K562 (cell line): ENCODE data around the gene MMP2. TPM values are rescaled to one million over a fixed set of nuclear protein-coding genes. Genes with fewer than 3 reads are reported as not detected.

Experiments used
- ATAC-seq: fragments of 200-7000 bp; cut with Tn5 transposase; 3 replicates; pipeline ENCODE4 v1.9.1; 2020; ENCODE audit warnings: moderate library complexity
- BruUV-seq: library from RNA; stranded (reverse); fragments of 400-500 nt; replicated peaks from 2 replicates; lab custom pipeline; 2021; lab: Mats Ljungman, UMichigan
- CTCF ChIA-PET: fragments of 300-600 bp; formaldehyde crosslinking; extraction: SDS; loops from one replicate; lab custom pipeline; 2021; ENCODE audit warnings: low intra/inter-chr PET ratio; lab: Yijun Ruan, JAX
- POLR2A ChIA-PET: fragments of 300-600, 350-650 bp; sonication (Branson Sonifier 250); formaldehyde crosslinking; extraction: SDS; loops from one replicate; lab custom pipeline; 2021; ENCODE audit warnings: antibody characterized with exemption, inconsistent platforms; lab: Yijun Ruan, JAX
- DNase-seq, 4 experiments: peaks; one replicate each; pipeline versions ENCODE4 v3.0.0 to v3.0.0-alpha.2; 2011 to 2018; ENCODE audit warnings: low spot score in 3 of 4, mixed read lengths in 3 of 4; ENCODE audit errors: extremely low read depth in 1 of 4
- FAIRE-seq: peaks from 2 replicates; lab custom pipeline; 2011; peaks lifted over from hg19 to GRCh38; lab: Jason Lieb, UNC
- H2AFZ ChIP-seq: 2 replicates; pipeline ENCODE4 v1.6.0; 2011; ENCODE audit warnings: low read depth, low read length, control low read depth, inconsistent platforms
- H3K27ac ChIP-seq: fragments of 200-600 bp; 3 replicates; pipeline ENCODE4 v1.8.0; 2011; ENCODE audit warnings: low read depth, mild to moderate bottlenecking, control low read depth, inconsistent platforms, low read length, moderate library complexity, mixed read lengths; ENCODE audit errors: extremely low read depth
- H3K27me3 ChIP-seq, 2 experiments: fragments of 300-600 bp in 1 of 2; 2 replicates in 1 of 2; 3 replicates in 1 of 2; pipeline versions ENCODE4 v1.6.0 to v1.8.0; 2011; ENCODE audit warnings: inconsistent platforms in 2 of 2, low read length in 2 of 2, mild to moderate bottlenecking in 1 of 2, mixed read lengths in 1 of 2, moderate library complexity in 1 of 2; ENCODE audit not compliant: control insufficient read depth in 2 of 2, insufficient read depth in 2 of 2
- H3K36me3 ChIP-seq: fragments of 300-600 bp; 3 replicates; pipeline ENCODE4 v1.8.0; 2011; ENCODE audit warnings: mild to moderate bottlenecking, low read length, inconsistent platforms; ENCODE audit not compliant: control insufficient read depth, insufficient read depth
- H3K4me1 ChIP-seq, 2 experiments: fragments of 200-600 bp in 1 of 2; replicated peaks in 1 of 2; 2 replicates in 1 of 2; 3 replicates in 1 of 2; pipeline versions ENCODE4 v1.5.1 to v1.8.0; 2011; ENCODE audit warnings: inconsistent platforms in 2 of 2, low read length in 2 of 2, mild to moderate bottlenecking in 1 of 2, mixed read lengths in 1 of 2, moderate library complexity in 1 of 2; ENCODE audit not compliant: control insufficient read depth in 2 of 2, insufficient read depth in 2 of 2
- H3K4me2 ChIP-seq: 2 replicates; pipeline ENCODE4 v1.6.1; 2011; ENCODE audit warnings: low read length, control low read depth, inconsistent platforms, mixed read lengths; ENCODE audit not compliant: insufficient read depth
- H3K4me3 ChIP-seq: fragments of 200-600 bp; sonication (generic), shearing (Covaris generic); 2 replicates; pipeline ENCODE4 v1.5.1; 2016; ENCODE audit warnings: control low read depth, inconsistent platforms
- H3K79me2 ChIP-seq: fragments of 200-600 bp; 3 replicates; pipeline ENCODE4 v1.8.0; 2011; ENCODE audit warnings: low read length, inconsistent platforms; ENCODE audit not compliant: control insufficient read depth, insufficient read depth
- H3K9ac ChIP-seq, 2 experiments: 2 replicates each; pipeline versions ENCODE4 v1.6.0 to v1.6.1; 2011; ENCODE audit warnings: low read depth in 2 of 2, low read length in 2 of 2, control low read depth in 1 of 2, inconsistent platforms in 1 of 2, mild to moderate bottlenecking in 1 of 2, mixed read lengths in 1 of 2; ENCODE audit not compliant: insufficient read depth in 1 of 2
- H3K9me1 ChIP-seq: one replicate; pipeline ENCODE4 v1.6.0; 2011; ENCODE audit warnings: inconsistent platforms, mild to moderate bottlenecking, low read length, moderate library complexity; ENCODE audit not compliant: control insufficient read depth, insufficient read depth
- H3K9me3 ChIP-seq: replicated peaks from 2 replicates; pipeline ENCODE4 v1.5.1; 2011; ENCODE audit warnings: low read depth, low read length, inconsistent platforms; ENCODE audit not compliant: control insufficient read depth, insufficient read depth
- H4K20me1 ChIP-seq: replicated peaks from 2 replicates; pipeline ENCODE4 v1.6.1; 2011; ENCODE audit warnings: low read length, inconsistent platforms, mixed read lengths; ENCODE audit not compliant: control insufficient read depth, insufficient read depth
- EP400 ChIP-seq: fragments of 450-650 bp; IDR thresholded peaks from 2 replicates; pipeline ENCODE4 v1.6.1; 2017; ENCODE audit warnings: antibody characterized with exemption, mild to moderate bottlenecking, moderate library complexity
- IRF2 ChIP-seq: sonication (generic); formaldehyde crosslinking; IDR thresholded peaks from 2 replicates; pipeline ENCODE4 v1.8.1; 2022; ENCODE audit warnings: mild to moderate bottlenecking, missing genetic modification reagents
- L3MBTL2 ChIP-seq: fragments of 450-650 bp; IDR thresholded peaks from 2 replicates; pipeline ENCODE4 v1.6.1; 2016; ENCODE audit warnings: mild to moderate bottlenecking, moderate library complexity
- MCM2 ChIP-seq: fragments of 450-650 bp; IDR thresholded peaks from 2 replicates; pipeline ENCODE4 v1.6.1; 2017; ENCODE audit warnings: low read depth, mild to moderate bottlenecking
- PATZ1 ChIP-seq: fragments of 250-450 bp; sonication (Bioruptor Pico); IDR thresholded peaks from 2 replicates; pipeline ENCODE4 v1.5.0; 2020; ENCODE audit warnings: mild to moderate bottlenecking, borderline replicate concordance
- RBM25 ChIP-seq: fragments of 200-400 bp; formaldehyde crosslinking; IDR thresholded peaks from 2 replicates; pipeline ENCODE4 v1.6.1; 2018; ENCODE audit warnings: low read length, low read depth, moderate library complexity; ENCODE audit not compliant: severe bottlenecking
- SP1 ChIP-seq: sonication (generic); formaldehyde crosslinking; IDR thresholded peaks from 2 replicates; pipeline ENCODE4 v1.8.1; 2022; ENCODE audit warnings: mild to moderate bottlenecking, missing genetic modification reagents
- TAF1 ChIP-seq: IDR thresholded peaks from 2 replicates; pipeline ENCODE4 v1.6.1; 2011; ENCODE audit warnings: mild to moderate bottlenecking, low read length, moderate library complexity; ENCODE audit not compliant: insufficient read depth, control insufficient read depth, severe bottlenecking; ENCODE audit errors: extremely low read depth
- TAF9B ChIP-seq: fragments of 450-650 bp; IDR thresholded peaks from 2 replicates; pipeline ENCODE4 v1.6.1; 2018; ENCODE audit warnings: mild to moderate bottlenecking; ENCODE audit not compliant: partially characterized antibody
- ZC3H8 ChIP-seq: fragments of 450-650 bp; IDR thresholded peaks from 2 replicates; pipeline ENCODE4 v1.6.1; 2017
- ZNF3 ChIP-seq: fragments of 250-450 bp; sonication (Bioruptor Pico); IDR thresholded peaks from 2 replicates; pipeline ENCODE4 v1.5.0; 2021; ENCODE audit warnings: mild to moderate bottlenecking, moderate library complexity
- ZNF668 ChIP-seq: fragments of 250-450 bp; sonication (Bioruptor Pico); IDR thresholded peaks from 2 replicates; pipeline ENCODE4 v1.8.0; 2022; ENCODE audit warnings: mild to moderate bottlenecking, inconsistent platforms
- WGBS: fragments of 100-300 bp; shearing (Covaris generic); methylation state at CpG from one replicate; pipeline ENCODE4 v1.1.6; 2016; ENCODE audit warnings: low coverage, mixed read lengths; ENCODE audit not compliant: insufficient coverage; ENCODE audit errors: missing lambda C conversion rate; 5-methylcytosine and 5-hydroxymethylcytosine counted together
- in situ Hi-C: fragments of 300-500 bp; cut with MboI; formaldehyde crosslinking; loops from 4 replicates; pipeline ENCODE4 v1.15.0; 2018; ENCODE audit warnings: inconsistent platforms, mixed read lengths
- intact Hi-C: fragments of 100-400 bp; cut with micrococcal nuclease; formaldehyde crosslinking; loops from 2 replicates; pipeline ENCODE4 v1.14.2; 2022
- polyA plus RNA-seq, 8 experiments: library from polyadenylated mRNA; depleted of rRNA in 4 of 8; stranded (reverse) in 5 of 8; unstranded in 3 of 8; fragments of >200 nt; fragmentation: Nextera tagmentation in 2 of 8; fragmentation: Illumina TruSeq in 1 of 8; extraction: Ambion mirVana in 2 of 8; extraction: Trizol in 1 of 8; gene quantifications; 2 replicates each; pipeline versions ENCODE4 v1.2.1 to v1.2.3, GENCODE V29; 2011 to 2014; ENCODE audit warnings: inconsistent platforms in 1 of 8, missing spikeins in 1 of 8
- total RNA-seq, 7 experiments: library from RNA; depleted of rRNA in 6 of 7; stranded (reverse); fragments of >200 nt in 6 of 7; fragmentation: Illumina TruSeq in 2 of 7; extraction: Trizol in 2 of 7; gene quantifications; 2 replicates each; pipeline versions ENCODE4 v1.2.1 to v1.2.3, GENCODE V29; 2011 to 2021; ENCODE audit warnings: low replicate concordance in 1 of 7
- TF ChIP-seq, protein P1 (sequence below): fragments of 450-650 bp; formaldehyde crosslinking; IDR thresholded peaks from 2 replicates; pipeline ENCODE4 v1.4.0; 2020; ENCODE audit warnings: mild to moderate bottlenecking
- TF ChIP-seq, protein P2 (sequence below): sonication (generic); formaldehyde crosslinking; IDR thresholded peaks from 2 replicates; pipeline ENCODE4 v1.9.0; 2022; ENCODE audit warnings: mild to moderate bottlenecking, missing genetic modification reagents
- TF ChIP-seq, protein P3 (sequence below): sonication (generic); formaldehyde crosslinking; IDR thresholded peaks from 2 replicates; pipeline ENCODE4 v1.8.0; 2022; ENCODE audit warnings: mild to moderate bottlenecking, missing genetic modification reagents
- TF ChIP-seq, protein P4 (sequence below): sonication (generic); formaldehyde crosslinking; IDR thresholded peaks from 2 replicates; pipeline ENCODE4 v1.8.0; 2022; ENCODE audit warnings: mild to moderate bottlenecking, missing genetic modification reagents

MMP2 gene
- total and polyA plus RNA-seq, 9 of the 15 experiments (the other 6 are each of a cell fraction or from before 2014, with no cell fraction given): 0.05 to 0.53 TPM; not detected in 7

- Histone ChIP-seq H3K4me3 (no peak overlapping the region), H3K4me2 (no peak overlapping the region), H4K20me1 (no peaks in the 10 kb centered on the region; the same call in 1 of the 2 replicates), H3K9ac (no peak overlapping the region), H3K9me3 (no peaks in the 10 kb centered on the region), H3K27ac (no peak overlapping the region), H3K79me2 (no peaks in the 10 kb centered on the region), H3K9me1 (no peaks in the 10 kb centered on the region), H3K4me1 (no peaks in the 10 kb centered on the region), H3K36me3 (no peaks in the 10 kb centered on the region), H3K27me3 (peaks cover 7 to 41% of the 10 kb centered on the region in 2 experiments; a peak in 3 of 5 replicates), H2AFZ (no peak overlapping the region)
- no TSS peak for BruUV-seq
- ChIA-PET POLR2A (no interaction called here), CTCF (no interaction called here)
- 3% methylated on average over 13 of the region's 13 CpGs for WGBS
- ATAC-seq (no peak), FAIRE-seq (no peak), DNase-seq (no peak)
- TF ChIP-seq, protein P1, sequence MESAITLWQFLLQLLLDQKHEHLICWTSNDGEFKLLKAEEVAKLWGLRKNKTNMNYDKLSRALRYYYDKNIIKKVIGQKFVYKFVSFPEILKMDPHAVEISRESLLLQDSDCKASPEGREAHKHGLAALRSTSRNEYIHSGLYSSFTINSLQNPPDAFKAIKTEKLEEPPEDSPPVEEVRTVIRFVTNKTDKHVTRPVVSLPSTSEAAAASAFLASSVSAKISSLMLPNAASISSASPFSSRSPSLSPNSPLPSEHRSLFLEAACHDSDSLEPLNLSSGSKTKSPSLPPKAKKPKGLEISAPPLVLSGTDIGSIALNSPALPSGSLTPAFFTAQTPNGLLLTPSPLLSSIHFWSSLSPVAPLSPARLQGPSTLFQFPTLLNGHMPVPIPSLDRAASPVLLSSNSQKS (CRISPR knock-in tag): no peak
- no peak for TF ChIP-seq SP1 (CRISPR knock-in tag)
- TF ChIP-seq EP400: no peak
- no peak for TF ChIP-seq TAF1
- TF ChIP-seq TAF9B: no peak
- no peak for TF ChIP-seq RBM25
- TF ChIP-seq ZNF668 (CRISPR knock-in tag): no peak
- no peak for TF ChIP-seq PATZ1 (CRISPR knock-in tag)
- TF ChIP-seq L3MBTL2: no peak
- no peak for TF ChIP-seq IRF2
- TF ChIP-seq ZC3H8: no peak
- TF ChIP-seq, protein P2, sequence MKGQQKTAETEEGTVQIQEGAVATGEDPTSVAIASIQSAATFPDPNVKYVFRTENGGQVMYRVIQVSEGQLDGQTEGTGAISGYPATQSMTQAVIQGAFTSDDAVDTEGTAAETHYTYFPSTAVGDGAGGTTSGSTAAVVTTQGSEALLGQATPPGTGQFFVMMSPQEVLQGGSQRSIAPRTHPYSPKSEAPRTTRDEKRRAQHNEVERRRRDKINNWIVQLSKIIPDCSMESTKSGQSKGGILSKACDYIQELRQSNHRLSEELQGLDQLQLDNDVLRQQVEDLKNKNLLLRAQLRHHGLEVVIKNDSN (CRISPR knock-in tag): no peak
- TF ChIP-seq ZNF3 (CRISPR knock-in tag): no peak
- TF ChIP-seq MCM2: no peak
- TF ChIP-seq, protein P3, sequence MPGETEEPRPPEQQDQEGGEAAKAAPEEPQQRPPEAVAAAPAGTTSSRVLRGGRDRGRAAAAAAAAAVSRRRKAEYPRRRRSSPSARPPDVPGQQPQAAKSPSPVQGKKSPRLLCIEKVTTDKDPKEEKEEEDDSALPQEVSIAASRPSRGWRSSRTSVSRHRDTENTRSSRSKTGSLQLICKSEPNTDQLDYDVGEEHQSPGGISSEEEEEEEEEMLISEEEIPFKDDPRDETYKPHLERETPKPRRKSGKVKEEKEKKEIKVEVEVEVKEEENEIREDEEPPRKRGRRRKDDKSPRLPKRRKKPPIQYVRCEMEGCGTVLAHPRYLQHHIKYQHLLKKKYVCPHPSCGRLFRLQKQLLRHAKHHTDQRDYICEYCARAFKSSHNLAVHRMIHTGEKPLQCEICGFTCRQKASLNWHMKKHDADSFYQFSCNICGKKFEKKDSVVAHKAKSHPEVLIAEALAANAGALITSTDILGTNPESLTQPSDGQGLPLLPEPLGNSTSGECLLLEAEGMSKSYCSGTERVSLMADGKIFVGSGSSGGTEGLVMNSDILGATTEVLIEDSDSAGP (CRISPR knock-in tag): no peak
- TF ChIP-seq, protein P4, sequence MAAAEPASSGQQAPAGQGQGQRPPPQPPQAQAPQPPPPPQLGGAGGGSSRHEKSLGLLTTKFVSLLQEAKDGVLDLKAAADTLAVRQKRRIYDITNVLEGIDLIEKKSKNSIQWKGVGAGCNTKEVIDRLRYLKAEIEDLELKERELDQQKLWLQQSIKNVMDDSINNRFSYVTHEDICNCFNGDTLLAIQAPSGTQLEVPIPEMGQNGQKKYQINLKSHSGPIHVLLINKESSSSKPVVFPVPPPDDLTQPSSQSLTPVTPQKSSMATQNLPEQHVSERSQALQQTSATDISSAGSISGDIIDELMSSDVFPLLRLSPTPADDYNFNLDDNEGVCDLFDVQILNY: no peak
- in situ Hi-C loops (no loop called here), intact Hi-C loops (no loop called here)
Measured at GRCh38 chr16:55487048-55487803, 8.2 kb downstream of the MMP2 start.
